HepG2 (cell line): ENCODE results near the gene CDH23.

ENCODE experiments used
- ARNT ChIP-seq: fragments of 450-650 bp; IDR thresholded peaks from 2 replicates; pipeline ENCODE4 v1.6.1; 2017
- CBFB ChIP-seq: sonication (generic); formaldehyde crosslinking; IDR thresholded peaks from 2 replicates; pipeline ENCODE4 v1.4.0; 2020; ENCODE audit warnings: missing genetic modification reagents
- FOXA1 ChIP-seq, 2 experiments: fragments of 450-650 bp in 1 of 2; sonication (generic) in 1 of 2; formaldehyde crosslinking in 1 of 2; IDR thresholded peaks; 2 replicates each; pipeline versions ENCODE4 v1.4.0 to v1.6.1; 2016 to 2020; ENCODE audit warnings: missing genetic modification reagents in 1 of 2
- NFATC3 ChIP-seq: sonication (generic); formaldehyde crosslinking; IDR thresholded peaks from 2 replicates; pipeline ENCODE4 v1.5.1; 2020; ENCODE audit warnings: mild to moderate bottlenecking, missing genetic modification reagents
- ZNF879 ChIP-seq: sonication (generic); formaldehyde crosslinking; IDR thresholded peaks from 2 replicates; pipeline ENCODE4 v1.8.1; 2023; ENCODE audit warnings: missing genetic modification reagents
- ZSCAN22 ChIP-seq: sonication (generic); formaldehyde crosslinking; IDR thresholded peaks from 2 replicates; pipeline ENCODE4 v1.4.0; 2020; ENCODE audit warnings: mild to moderate bottlenecking, missing genetic modification reagents
- TF ChIP-seq, protein P1 (sequence below): sonication (generic); formaldehyde crosslinking; conservative IDR thresholded peaks from 2 replicates; pipeline ENCODE4 v1.4.0; 2020; ENCODE audit warnings: missing genetic modification reagents

DNA sequence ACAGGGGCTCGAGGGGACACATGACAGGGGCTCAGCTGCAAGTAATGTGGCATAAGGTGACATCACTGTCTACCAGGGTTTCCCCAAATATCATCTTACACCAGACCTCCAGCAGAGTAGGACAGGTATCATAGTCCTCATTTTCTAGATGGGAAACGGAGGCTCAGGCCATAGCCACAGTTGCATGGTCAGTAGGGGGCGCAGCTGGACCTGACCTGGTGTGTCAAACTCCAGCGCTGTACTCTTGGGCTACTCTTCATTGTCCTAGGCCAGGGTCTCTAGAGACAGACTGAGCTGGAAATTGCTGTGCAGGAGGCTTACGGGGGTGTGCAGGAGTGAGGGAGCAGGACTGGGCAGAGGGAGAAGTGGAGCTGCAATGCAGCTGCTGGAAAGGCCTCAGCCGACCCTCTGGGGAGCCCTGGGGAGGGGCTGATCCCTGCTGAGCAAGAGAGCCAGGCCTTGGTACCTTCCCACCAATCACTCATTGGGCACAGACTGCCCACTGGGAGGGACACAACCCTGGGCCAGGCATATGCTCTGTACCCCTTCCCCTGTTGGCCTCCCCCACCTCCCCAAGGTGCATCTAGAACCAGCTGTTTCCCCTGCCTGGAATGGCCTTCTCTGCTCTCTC, 89.9 kb downstream of the CDH23 start:
- TF ChIP-seq NFATC3 (CRISPR knock-in tag) (no peak), ARNT (no peak), ZNF879 (CRISPR knock-in tag) (no peak), ZSCAN22 (CRISPR knock-in tag) (no peak), FOXA1 (IDR thresholded peaks at IDR 0.05) (no peak), FOXA1 (CRISPR knock-in tag; IDR thresholded peaks at IDR 0.05) (no peak), CBFB (no peak)
- TF ChIP-seq, protein P1, sequence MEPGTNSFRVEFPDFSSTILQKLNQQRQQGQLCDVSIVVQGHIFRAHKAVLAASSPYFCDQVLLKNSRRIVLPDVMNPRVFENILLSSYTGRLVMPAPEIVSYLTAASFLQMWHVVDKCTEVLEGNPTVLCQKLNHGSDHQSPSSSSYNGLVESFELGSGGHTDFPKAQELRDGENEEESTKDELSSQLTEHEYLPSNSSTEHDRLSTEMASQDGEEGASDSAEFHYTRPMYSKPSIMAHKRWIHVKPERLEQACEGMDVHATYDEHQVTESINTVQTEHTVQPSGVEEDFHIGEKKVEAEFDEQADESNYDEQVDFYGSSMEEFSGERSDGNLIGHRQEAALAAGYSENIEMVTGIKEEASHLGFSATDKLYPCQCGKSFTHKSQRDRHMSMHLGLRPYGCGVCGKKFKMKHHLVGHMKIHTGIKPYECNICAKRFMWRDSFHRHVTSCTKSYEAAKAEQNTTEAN (CRISPR knock-in tag), result no peak
